GM21723 (cell line): ENCODE measurements around the gene SPSB1.
"Not testable (repeated sequence)": the region's sequence is repeated elsewhere in the genome, so short reads cannot be mapped to it uniquely, and the experiment has no call there.

ENCODE experiments used
- ATAC-seq: cut with Tn5 transposase; IDR thresholded peaks from one replicate; pipeline ENCODE4 v1.9.1; 2021; ENCODE audit warnings: mild to moderate bottlenecking, moderate library complexity; ENCODE audit not compliant: unreplicated experiment

Gene SPSB1

DNA sequence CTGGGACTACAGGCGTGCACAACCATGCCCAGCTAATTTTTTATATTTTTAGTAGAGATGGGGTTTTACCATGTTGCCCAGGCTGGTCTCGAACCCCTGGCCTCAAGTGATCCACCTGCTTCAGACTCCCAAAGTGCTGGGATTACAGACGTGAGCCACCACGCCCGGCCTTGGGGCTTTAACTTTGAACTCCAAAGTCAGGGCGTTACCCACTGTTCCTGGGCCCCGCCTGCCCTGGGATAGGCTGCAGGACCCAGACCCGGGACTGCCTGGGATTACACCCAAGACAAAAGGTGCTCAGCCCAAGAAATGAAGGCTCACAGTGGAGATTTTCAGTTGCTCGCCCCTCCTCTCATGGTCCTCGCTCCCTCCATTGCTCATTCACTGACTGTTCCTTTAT, 92.7 kb downstream of the SPSB1 start:
- ATAC-seq: not testable (repeated sequence)

GRCh38 chr1:9385801-9386573, 93.3 kb downstream of the SPSB1 start:
- no peak for ATAC-seq

GRCh38 chr1:9388335-9389180, 95.9 kb downstream of the SPSB1 start:
- no peak for ATAC-seq

GRCh38 chr1:9389968-9390367, 97.3 kb downstream of the SPSB1 start:
- ATAC-seq: no peak

DNA sequence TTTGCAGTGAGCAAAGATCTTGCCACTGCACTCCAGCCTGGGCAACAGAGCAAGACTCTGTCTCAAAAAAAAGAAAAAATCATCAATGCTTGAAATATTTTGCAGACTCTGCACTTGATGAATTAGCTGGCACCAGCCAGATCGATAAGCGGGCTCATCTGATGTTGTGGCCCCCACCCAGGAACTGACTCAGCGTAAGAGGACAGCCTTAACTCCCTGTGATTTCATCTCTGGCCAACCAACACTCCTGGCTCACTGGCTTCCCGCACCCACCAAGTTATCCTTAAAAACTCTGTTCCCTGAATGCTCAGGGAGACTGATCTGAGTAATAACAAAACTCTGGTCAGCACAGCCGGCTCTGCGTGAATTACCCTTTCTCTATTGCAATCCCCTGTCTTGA, 98.9 kb downstream of the SPSB1 start:
- no peak for ATAC-seq

DNA sequence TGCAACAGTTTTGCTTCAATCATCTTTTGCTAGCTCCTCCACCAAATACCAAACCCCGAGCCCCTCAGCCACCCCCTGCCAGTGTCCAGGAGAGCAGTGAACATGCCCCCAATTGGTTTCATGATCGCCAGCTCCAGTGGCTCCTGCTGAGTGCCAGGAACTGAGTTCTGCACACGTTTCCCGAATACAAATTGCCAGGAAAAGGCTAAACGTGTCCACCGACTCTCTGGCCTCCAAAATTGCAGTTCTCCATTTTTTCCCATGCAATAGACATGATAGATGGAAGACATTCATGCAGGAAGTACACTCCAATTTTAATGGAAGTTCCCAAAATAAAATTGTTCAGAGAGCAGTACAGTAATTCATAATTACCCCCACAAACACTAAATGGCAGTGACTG, 101.3 kb downstream of the SPSB1 start:
- ATAC-seq: no peak

DNA sequence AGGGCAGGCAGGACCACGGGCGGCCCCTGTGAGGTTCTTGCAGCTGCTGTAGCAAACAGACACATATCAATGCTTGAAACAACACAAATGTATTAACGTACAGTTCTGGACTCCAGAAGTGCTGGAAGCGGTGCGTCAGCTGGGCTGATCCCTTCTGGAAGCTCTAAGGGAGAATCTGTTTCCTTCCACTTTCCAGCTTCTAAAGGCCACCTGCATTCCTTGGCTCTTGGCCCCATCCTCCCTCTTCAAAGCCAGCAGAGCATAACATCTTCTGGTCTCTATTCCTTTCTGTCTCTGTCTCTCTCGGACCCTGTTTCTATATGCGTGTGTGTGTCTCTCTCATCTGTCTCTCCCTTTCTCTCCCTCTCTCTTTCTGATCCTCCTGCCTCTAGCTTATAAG, 102.3 kb downstream of the SPSB1 start:
- no peak for ATAC-seq

DNA sequence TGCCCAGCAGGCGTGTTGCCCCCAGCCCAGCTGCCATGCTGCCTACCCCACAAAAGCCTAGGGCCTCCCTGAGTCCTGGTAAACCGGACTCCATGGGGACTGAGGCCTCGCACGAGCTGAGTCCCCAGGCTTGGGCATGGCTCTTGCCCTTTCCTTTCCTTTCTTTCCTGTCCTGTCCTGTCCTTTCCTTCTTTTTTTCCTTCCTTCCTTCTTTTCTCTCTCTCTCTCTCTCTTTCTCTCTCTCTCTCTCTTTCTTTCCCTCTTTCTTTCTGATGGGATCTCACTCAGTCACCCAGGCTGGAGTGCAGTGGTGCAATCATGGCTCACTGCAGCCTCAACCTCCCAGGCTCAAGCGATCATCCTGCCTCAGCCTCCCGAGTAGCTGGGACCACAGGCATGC, 104.4 kb downstream of the SPSB1 start:
- no peak for ATAC-seq

DNA sequence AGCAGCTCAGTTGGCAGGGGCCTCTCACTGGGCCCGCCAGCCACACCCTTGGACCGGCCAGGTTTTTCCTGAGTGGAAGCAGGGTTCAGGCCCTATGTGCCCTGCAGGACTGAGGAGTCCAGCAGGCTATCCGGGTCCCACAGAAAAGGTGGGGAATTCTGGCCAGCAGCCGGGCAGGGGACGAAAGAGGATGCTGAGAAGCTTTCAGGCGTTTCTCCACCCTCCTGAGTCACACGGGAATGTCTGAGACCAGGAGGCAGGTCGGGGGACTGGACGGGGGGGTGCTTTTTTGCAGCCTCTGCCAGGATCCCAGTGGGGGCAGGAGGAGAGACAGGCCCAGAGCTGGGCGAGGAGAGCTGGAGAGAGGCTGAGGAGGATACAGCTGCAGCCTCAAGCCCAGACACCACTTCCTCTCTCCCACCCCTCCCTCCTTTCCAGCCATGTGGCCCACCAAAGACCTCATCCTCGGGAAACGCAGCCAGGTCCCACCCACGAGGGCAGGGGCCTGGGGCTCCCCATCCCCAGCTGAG, 105.4 kb downstream of the SPSB1 start:
- ATAC-seq: no peak

- ATAC-seq: no peak
Observed at GRCh38 chr1:9399510-9400424, 107.1 kb downstream of the SPSB1 start.

GRCh38 chr1:9400425-9401079, 107.9 kb downstream of the SPSB1 start:
- ATAC-seq: no peak

- ATAC-seq: no peak
Observed at GRCh38 chr1:9401080-9401453, 108.4 kb downstream of the SPSB1 start.

GRCh38 chr1:9402256-9402616, 109.5 kb downstream of the SPSB1 start:
- ATAC-seq: no peak

DNA sequence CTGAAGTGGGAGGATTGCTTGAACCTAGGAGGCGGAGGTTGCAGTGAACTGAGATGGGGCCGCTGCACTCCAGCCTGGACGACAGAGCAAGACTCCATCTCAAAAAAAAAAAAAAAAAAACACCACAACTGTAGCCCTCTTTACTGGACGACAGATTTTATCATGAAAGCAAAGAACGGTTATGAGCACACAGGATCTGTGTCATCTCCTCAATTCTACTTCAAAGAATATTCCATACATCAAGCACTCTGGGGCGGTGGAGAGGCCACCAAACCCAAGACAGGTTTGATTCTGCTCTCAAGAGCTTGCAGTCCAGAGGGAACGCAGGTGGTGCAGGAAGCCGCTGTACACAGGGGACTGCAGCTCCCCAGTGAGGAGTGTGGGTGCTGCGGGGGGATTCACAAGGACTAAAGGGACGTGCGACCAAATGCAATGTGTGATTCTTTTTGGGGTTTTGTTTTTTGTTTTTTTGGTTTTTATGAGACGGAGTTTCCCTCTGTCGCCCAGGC, 110.1 kb downstream of the SPSB1 start:
- ATAC-seq: no peak

GRCh38 chr1:9404117-9404914, 111.6 kb downstream of the SPSB1 start:
- ATAC-seq: no peak

DNA sequence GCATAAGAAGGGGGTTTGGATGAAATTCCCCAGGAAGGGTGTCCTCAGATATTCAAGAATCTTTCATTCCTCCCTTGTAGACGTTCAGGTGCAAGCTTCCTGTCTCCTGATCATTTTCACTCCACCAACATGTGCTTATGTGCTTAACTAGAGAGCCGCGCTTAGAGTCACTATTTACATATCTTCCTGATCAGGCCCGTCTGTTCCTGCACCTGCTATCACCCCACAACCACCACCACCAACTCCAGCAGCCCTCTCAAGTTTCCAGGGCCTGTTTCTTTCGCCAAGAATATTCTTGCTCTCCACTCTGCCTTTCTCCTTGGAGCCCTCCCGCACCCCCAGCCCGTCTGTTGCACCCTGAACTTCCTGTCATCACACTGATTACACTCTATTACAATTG, 113.4 kb downstream of the SPSB1 start:
- ATAC-seq: no peak

DNA sequence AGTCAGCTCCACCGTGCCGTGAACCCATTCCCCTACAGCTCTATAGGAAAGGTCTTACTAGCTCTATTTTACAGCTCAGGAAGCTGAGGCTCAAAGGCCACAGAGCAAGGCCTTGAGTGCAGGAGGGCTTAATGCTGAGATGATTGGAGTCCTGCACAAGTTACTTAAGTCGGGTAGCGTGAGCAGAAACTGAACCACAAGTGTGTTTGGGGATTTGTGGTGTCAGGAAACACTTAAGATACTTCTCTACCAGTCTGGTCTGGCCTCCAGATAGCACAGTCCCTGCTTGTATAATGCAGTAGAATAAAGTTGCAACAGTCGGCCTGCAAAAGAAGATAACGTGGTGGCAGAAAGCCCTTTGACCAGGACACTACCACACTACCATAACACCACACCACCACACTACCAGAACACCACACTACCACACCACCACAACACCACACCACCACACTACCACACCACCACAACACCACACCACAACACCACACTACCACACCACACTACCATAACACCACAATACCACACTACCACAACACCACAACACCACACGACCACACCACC, 118.1 kb downstream of the SPSB1 start:
- no peak for ATAC-seq

DNA sequence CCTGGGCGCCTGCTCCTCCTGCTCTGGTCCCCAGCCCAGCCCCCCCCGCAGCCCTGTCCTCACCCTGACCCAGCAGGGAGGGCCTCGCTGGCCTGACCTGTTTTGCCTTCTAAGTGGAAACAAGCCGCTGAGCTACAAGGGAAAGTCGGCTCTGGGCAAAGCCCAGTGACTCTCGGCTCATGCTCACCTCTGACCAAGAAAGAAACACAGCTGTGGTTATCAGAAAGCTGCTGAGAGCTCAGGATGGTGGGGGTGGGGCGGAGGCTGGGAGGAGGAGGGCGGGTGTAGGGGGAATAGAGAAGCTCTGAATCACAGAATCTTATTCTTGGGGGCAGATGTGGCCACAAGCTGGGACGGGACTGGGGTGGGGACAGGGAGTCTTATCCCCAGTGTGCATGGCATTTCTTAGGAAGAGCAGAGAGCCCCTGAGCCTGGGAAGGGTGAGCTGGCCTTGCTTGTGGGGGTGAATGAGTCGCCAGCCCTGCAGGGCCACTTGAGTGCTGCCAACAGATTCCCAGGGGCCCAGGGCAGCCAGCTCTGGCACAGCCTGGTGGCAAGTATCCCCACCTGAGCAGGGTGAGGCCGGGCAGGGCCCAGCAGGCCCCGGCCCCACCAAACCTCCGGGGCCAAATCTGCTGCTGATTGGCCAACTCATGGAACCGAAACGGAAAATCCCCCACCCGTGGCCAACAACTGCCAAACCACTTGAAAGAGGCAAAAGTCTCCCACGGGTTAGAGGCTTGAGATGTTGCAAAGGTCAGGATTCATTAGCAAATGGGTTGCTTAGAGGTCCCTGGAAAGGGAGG, 120.6 kb downstream of the SPSB1 start:
- ATAC-seq: peak; percentile 75

DNA sequence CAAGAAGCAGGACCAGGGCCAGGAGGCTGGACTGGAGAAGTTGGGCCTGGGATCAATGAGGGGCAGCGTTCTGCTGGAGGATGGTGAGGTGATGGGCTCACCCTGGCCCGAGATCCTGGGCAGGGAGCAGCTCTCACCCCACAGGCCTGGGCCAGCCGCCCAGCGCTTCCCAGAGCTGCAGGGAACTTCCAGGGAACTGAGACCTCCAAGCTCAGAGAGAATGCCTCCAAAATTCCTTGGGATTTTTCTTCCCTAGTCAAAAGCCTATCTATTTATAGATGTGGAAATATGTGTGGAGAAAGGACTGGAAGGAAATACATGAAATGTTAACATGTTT, 121.2 kb downstream of the SPSB1 start:
- no peak for ATAC-seq
